ENCODE measurements around the gene WDFY3.

- TF ChIP-seq POLR2AphosphoS5 (IDR thresholded peaks at IDR 0.05) (no peak), CTCF (IDR thresholded peaks at IDR 0.05 in 8 of 11, conservative IDR thresholded peaks at IDR 0.05 in 3 of 11) (no peak)
Measured at GRCh38 chr4:84846985-84847384, 119.5 kb downstream of the WDFY3 start.

Measured in spleen (tissue), 7 donors.